ENCODE results near the gene SMAP1.

Gene SMAP1

DNA sequence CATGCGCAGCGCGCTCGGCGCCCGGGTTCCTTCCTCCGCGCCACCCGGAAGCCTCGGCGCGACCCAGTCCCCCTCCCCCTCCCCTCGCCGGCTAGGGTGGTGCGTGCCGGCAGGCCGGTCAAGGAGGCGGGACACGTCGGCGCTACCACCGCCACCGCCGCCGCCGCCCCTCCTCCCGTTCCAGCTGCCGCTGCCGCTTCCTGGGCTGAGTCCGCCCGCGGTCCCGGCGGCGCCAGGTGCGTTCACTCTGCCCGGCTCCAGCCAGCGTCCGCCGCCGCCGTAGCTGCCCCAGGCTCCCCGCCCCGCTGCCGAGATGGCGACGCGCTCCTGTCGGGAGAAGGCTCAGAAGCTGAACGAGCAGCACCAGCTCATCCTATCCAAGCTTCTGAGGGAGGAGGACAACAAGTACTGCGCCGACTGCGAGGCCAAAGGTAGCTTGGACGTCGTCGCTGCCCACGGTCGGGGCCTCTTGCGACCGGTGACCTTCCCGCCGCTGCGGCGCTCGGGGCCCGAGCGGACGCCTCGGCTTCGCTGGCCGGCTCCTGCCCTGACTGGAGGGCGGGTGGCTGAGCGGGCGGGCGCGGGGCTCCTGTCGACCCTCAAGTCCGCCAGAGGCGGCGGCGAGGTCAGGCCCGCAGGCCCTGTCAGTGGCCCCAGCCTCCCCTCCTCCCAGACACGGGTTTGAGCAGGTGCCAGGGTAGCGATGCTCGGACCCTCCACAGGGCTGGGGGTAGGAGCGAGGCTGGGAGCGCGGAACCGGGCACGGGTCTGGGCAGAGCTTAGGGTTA is at the start of gene SMAP1:
Gene SMAP1, plus strand, starts transcription at position 173 of the 788 bp plus-strand sequence. Its CDS starts 141 bp downstream, at position 314.
- peak; percentile 32 for DNase-seq (ENCODE audit: low read depth)

DNA sequence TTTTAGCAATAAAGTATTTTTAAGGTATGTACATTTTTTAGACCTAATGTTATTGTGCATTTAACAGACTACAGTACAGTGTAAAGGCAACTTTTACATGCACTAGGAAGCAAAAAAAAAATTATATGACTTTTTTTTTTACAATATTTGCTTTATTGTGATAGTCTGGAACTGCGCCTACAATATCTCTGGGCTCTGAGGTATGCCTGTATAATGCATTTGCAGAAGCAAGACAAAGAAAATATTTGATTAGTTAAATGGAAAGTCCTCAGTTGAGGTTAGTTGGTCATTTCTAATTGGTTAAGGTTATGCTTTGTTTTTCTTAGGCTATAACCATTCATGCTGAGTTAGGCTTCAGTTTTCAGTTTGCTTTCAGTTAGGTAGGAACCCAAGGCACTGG is 46.9 kb upstream of the SMAP1 start:
- DNase-seq (ENCODE audit: low read depth): no peak

DNA sequence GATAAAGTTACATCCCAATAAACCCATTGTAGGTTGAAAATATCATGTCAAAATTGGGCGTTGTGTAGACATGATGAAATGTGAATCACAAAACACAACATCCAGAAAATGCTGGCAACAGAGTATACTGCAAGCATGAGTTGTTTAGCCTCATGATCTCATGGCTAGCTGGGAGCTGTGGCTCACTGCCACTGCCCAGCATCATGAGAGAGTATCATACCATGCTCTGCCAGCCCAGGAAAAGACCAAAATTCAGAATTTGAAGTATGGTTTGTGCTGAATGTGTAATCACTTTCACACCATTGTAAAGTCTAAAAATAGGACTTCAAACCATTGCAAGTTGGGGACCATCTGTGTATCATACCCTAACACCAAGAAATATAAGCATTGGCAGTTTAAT is 45.2 kb upstream of the SMAP1 start:
- DNase-seq (ENCODE audit: low read depth): no peak

DNA sequence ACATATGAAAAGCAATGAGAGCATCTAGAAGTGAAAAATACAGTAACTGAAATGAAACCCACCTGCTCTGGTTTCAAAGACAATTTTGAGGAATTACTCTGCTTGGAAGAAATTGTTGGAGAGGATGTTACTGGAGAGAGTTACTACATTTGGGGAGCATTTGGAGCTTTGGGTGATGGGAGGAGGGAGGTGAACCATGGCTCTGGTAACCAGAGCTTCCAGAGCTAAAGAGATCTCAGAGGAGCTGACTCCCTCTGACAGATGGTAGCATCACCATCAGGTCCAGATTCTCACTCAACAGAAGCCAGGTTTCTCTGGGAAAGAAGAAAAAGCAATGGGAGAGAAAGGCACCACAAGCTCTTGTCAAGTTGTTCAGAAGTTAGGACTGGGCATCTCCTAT is 42.2 kb upstream of the SMAP1 start:
- no peak for DNase-seq (ENCODE audit: low read depth)

DNA sequence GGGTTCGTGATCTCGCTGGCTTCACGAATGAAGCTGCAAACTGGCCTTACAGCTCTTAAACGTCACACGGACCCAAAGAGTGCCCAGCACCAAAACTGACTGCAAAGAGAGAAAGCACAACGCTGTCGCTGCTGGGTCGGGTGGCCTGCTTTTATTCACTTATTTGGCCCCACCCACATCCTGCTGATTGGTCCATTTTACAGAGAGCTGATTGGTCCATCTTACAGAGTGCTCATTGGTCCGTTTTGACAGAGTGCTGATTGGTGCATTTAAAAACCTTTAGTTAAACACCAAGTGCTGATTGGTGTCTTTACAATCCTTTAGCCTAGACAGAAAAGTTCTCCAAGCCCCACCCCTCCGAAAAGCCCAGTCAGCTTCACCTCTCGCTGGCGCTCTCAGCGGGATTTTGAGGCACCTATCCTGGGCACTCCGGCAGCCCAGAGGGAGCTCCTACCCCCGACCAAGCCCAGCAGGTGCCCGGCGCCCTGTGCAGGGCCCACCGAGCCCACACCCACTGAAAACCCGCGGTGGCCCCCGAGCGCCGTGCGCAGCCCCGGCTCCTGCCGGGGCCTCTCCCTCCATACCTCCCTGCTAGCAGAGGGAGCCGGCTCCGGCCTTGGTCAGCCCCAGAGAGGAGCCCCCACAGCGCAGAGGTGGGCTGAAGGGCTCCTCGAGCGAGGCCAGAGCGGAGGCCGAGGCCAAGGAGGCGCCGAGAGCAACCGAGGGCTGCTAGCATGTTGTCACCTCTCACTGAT is 40.0 kb upstream of the SMAP1 start:
- DNase-seq (ENCODE audit: low read depth): no peak

DNA sequence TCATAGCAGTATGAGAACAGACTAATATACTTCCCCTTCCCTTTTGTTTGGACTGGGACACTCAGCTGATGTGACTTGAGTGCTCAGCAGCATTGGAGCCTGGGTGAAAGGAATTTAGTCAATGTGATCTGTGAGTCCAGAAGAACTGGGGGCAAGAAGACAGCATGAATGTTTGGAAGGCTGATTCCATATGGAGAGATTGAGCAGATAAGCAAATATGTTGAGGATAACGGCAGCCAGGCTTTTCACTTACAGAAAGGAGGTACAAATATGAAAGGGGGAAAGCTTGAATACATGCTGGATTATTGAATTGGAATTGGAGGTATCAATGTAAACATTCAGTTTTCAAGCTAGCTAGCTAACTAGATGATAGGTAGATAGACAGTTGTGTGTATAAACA is 37.8 kb upstream of the SMAP1 start:
- DNase-seq (ENCODE audit: low read depth): no peak

DNA sequence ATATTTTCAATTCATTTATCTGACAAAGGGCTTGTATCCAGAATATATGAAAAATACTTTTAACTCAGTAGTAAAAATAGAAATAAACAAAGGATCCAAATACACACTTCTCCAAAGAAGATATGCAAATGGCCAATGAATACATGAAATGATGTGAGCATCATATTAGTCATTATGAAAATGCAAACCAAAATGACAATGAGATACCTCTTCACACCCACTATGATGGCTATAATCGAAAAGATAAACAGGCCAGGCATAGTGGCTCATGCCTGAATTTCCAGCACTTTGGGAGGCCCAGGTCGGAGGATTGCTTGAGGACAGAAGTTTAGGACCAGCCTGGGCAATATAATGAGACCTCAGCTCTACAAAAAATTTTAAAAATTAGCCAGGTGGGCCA is 33.8 kb upstream of the SMAP1 start:
- no peak for DNase-seq (ENCODE audit: low read depth)

DNA sequence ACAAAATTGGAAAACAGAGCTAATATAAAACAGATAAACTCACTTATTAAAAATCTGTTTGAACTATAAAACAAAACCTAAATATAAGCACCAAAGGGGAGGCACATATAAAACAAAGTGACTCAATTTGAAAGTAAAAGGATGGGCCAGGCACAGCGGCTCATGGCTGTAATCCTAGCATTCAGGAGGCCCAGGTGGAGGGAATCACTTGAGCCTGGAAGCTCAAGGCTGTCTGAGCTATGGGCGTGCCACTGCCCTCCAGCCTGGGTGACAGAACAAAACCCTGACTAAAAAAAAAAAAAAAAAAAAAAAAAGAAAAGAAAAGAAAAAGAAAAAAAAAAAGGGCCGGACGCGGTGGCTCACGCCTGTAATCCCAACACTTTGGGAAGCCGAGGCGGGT is 31.1 kb upstream of the SMAP1 start:
- DNase-seq (ENCODE audit: low read depth): no peak

DNA sequence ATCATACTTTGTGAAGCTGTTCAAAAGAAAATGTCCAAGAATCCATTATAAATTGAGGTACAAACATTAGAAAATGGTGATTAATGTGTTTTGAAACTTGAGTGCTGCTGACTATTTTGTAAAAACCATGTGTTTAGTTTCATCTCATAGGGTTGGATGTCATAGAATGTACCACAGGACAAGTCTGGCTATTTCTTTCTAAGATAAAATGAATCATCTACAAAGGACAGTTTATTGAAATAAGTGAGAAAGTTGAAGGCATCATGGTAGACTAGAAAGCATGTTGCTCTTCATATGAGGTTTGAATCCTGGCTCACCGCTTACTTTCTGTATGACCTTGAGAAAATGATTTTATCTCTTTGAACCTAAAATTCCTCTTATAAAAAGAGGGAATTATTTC is 29.2 kb upstream of the SMAP1 start:
- DNase-seq (ENCODE audit: low read depth): no peak

DNA sequence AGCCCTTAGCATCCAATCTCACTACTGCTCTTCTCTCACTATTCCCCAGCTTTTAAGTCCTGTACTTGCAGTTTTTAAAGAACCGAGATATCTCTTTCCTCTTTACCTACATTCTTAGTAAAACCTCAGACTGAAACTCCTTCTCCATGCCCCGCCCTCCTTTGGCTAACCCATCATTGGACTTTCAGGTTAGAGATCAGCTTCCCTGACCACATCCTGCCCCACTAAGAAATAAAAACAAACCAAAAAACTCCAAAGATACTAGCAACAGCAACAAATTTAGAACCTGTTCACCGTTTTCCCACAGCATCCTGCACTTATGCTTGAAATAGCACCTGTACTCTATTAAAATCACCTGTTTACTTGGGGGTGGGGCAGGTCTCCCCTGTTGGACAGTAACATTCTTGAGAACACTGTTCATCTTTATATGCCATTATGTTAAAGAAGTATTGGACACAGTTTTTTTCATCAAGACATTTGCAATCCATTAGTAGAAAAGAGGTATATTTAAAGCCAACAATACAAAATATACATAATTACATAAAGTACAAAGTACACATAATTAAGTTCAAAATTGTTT is 16.3 kb upstream of the SMAP1 start:
- no peak for DNase-seq (ENCODE audit: low read depth)

DNA sequence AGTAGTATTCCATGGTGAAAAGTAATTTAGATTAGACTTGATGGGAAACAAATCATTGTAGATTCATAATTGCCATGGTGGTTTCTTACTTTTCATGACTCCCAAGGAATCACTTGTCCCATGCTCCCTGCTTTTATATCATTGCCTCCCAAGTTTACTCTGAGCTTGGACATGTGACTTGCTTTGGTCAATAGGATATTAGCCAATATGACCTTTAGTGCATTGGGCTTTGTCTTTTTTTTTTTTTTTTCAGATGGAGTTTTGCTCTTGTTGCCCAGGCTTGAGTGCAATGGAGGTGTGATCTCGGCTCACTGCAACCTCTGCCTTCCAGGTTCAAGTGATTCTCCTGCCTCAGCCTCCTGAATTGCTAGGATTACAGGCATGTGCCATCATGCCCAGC is 15.5 kb upstream of the SMAP1 start:
- DNase-seq (ENCODE audit: low read depth): no peak

DNA sequence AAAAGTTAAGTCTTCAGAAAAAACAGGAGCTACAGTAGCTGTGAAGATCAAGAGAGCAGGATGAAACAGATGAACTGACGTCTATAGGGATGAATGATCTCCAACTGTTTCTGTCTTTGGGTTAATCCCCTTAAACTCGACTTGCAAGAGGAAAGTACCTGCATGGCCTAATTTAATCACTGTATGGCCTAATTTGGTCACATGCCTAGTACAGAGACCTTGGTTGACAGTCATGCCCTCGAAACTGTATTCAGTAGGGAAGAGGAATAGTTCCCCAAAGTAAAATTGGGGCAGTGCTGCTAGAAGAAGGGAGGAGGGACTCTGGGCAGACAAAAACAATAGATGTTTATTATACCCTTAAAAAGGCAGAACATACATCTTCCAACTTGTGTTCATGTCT is 10.0 kb upstream of the SMAP1 start:
- DNase-seq (ENCODE audit: low read depth): no peak

DNA sequence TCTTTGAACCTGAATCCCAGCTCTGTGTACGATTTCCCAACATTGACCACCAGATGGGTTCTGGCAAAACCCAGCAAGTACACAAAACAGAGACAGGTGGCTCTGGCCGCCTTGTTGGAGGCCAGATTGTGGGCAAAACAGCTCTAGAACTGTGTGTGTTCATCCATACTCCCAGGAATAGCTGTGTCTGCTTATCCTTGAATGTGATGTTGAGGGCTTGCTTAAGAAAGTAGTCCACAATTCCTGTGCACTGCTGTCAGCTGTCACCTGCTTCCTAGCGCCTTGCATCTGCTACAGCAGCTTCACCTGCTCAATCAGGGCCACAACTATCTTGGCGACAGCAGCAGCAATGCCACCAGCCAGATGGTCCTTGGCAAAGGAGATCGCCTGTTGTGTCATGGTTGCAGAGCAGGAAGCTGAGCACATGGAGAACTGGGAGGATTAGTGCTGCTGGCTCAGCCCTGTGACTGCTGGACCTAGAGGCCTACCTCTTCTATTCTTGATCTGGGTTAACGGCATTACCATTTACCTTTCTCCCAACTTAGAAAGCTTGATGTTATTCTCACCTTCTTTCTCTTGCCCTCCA is 3.7 kb upstream of the SMAP1 start:
- no peak for DNase-seq (ENCODE audit: low read depth)

DNA sequence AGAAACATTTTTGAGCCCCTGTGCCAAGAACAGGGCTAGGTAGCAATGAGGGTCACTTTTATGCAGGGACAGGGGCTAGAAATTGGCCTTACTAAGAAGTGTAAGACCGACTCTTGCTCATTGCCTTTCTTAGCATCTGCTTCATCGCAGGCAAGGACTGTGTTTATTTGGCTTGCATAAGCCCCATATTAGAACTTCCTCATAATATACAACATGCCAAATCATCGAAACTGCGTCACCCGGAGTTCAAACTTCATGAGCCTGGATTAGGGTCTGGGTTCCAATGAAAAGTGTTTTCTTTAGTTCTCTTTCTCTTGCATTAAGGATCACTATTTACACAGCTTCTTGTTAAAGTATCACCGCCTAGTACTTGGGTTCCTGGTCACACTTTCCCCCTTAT is 977 bp upstream of the SMAP1 start:
- no peak for DNase-seq (ENCODE audit: low read depth)

DNA sequence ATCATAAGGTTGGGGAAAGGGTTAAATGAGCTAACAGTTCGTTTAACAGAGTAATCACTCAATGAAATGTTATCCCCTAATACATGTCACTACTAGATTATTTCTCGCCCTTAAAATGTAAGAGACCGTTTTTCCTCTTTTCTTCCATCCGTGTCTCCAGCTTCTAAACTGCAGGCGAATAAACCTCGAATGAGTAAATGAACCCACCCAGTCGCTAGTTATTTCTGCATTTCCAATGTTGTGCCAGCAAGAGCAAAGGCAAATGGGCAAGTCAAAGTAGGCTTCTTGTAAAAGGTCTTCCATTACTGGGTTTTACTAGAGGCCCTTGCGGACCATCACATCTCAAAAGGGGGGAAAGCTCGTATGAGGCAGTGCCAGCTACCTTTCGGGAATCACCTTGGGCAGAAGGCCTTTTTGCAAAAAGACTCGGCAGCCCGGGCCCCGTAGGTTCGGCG is 400 bp upstream of the SMAP1 start:
- no peak for DNase-seq (ENCODE audit: low read depth)

DNA sequence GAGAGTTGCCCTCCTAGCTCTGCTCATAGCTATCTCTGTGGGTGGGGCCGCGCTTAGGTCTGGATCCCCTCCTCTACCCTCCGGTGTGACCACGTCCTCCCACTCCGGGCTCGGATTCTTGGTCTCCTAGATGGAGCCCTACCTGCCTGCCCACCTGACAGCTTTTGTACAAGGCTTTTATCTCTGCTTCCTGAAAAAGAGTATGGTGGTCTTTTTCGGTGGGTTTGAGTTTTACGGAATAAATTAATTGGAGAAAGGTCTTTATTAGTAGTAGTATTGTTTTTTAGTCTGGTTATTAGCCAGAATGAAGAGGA is 773 bp downstream of the SMAP1 start:
- no peak for DNase-seq (ENCODE audit: low read depth)

DNA sequence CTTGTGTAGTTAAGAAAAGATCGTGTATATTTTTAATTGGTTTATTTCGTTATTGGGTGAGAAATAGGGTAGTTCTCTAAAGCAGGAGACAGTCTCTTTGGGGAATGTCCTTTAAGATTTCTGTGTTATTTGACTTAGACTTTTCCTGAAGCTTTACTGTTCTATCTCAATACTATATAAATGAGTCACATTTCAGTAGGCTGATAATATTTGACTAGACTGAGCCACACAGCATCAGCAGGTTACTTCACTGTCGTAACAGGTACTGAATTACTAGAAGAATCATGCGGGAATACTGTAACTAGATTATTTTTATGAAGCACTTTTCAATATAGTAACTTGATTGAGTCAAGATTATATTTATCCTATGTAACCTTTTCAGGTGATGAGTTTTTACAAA is 1.4 kb downstream of the SMAP1 start:
- no peak for DNase-seq (ENCODE audit: low read depth)

DNA sequence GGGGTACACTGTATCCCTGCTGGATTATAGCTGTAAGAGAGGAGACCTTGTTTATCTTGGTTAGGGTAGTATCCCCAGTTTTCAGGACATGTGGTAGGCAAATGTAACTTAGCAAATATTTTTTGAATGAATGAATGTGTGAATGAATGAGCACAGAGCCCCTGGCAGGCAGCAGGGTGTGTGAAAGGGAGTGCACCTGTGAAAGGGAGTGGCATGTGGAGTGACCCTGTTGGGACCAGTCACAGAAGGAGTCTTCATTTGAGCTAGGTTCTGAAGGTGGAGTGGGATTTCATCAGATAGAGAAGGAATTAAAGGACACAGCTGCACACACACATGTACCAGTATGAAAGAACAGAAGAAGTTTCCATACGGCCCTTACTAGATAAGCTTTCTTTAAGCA is 4.9 kb downstream of the SMAP1 start:
- DNase-seq (ENCODE audit: low read depth): no peak

DNA sequence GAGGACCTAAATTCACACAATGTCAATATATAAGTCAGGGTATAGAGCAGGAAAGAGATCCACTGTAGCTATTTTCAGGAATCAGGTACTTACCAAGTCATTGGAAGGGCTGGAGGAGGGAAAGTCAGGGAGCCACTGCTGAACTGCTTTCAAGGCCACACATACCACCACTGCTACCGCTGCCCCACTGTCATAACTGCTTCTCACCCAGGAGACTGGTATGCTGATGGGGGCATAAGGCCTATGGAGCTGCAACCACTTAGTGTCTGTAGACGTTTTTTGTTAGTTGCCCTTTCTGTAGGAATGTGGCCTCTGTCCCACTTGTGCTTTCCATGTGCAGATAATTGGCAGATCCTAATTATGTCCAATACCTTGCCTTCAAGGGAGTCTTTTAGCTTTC is 5.4 kb downstream of the SMAP1 start:
- no peak for DNase-seq (ENCODE audit: low read depth)

DNA sequence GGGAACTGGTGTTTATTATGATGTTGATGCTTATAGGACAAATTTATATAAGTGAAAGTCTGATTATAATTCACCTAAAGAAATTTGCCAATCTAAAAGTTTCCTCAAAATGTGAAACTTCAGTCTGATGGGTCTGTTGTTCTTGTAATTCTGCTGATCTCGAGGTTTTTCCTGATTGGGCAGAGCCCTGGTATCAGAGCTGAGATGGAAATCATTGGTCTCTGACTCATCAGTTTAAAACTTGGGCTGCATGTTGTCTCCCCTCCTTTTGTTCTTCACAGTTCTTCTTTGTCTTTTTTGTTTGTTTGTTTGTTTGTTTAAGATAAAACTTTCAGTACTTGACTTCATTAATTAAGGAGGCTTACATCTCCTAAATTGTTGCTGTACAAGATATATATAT is 5.9 kb downstream of the SMAP1 start:
- no peak for DNase-seq (ENCODE audit: low read depth)

DNA sequence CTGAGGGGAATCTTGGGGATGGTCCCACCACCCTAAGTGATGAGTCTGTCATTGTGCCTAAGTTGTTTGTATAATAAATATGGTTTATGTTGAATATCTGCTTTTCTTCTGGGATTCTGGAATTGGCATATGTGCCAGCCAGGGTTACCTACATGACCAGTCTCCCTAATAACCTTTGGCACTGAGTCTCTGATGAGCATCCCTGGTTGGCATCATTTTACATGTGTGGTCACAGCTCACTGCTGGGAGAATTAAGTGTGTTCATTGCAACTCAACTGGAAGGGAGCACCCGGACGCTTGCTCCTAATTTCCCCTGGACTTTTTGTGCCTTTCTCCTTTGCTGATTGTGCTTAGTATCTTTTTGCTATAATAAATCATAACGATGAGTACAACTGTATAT is 8.1 kb downstream of the SMAP1 start:
- DNase-seq (ENCODE audit: low read depth): no peak

DNA sequence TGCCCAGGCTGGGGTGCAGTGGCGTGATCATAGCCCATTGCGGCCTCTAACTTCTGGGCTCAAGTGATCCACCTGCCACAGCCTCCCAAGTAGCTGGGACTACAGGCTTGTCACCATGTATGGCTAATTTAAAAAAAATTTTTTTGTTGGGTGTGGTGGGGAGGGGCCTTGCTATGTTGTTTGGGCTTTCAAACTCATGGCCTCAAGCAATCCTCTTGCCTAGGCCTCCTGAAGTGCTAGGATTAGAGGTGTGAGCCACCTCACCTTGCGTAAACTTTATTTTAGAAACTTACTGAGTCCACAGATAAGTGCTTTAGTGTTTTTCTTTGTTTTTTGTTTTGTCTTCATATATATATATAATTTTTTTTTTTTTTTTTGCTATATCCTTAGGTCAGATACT is 9.1 kb downstream of the SMAP1 start:
- no peak for DNase-seq (ENCODE audit: low read depth)

DNA sequence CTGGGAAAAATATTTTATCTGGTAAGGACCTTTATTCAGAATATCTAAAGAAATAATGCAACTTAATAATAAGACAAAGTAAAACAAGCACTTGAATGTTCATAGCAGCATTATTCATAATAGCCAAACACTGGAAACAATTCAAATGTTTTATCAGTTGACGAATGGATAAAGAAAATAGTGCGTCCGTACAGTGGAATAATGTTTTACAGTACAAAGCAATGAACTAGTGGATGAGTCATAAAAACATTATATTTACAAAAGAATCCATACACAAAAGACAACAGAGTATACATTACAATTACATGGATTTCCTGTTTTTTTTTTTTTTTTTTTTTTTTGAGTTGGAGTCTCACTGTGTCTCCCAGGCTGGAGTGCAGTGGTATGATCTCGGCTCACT is 12.7 kb downstream of the SMAP1 start:
- DNase-seq (ENCODE audit: low read depth): no peak
